Activated T-cell treated with anti-CD3 and anti-CD28 coated beads for 4 hours (primary cell): ENCODE measurements around the gene PAQR7.

ENCODE experiments used
- DNase-seq: peaks from one replicate; pipeline ENCODE4 v3.0.0-alpha.2; 2020

Gene PAQR7

DNA sequence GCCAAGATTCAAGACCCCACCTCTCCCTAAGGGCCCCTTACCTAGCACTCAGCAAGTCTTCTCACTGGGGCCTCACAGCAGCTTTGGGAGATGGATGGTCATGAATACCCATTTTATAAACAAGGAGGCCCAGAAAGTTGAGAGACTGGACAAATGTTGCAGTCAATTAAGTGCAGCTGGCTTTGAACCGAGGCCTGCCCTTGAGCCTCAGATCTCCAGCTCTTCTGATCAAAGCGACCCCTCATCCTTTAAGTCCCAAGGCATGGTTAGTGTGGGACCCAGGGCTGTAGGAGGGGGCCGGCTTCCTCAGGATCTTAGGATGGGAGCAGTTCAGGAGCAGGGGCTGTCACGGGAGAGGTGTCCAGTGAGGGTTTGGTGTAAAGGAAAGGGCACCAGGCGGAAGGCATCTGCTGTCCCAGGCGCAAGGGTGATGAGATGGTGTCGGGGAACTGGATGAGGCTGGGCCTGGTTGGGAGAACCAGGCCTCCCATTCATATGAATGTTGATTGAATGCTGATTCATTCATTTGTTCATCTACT, 60.9 kb downstream of the PAQR7 start:
- DNase-seq, result no peak

DNA sequence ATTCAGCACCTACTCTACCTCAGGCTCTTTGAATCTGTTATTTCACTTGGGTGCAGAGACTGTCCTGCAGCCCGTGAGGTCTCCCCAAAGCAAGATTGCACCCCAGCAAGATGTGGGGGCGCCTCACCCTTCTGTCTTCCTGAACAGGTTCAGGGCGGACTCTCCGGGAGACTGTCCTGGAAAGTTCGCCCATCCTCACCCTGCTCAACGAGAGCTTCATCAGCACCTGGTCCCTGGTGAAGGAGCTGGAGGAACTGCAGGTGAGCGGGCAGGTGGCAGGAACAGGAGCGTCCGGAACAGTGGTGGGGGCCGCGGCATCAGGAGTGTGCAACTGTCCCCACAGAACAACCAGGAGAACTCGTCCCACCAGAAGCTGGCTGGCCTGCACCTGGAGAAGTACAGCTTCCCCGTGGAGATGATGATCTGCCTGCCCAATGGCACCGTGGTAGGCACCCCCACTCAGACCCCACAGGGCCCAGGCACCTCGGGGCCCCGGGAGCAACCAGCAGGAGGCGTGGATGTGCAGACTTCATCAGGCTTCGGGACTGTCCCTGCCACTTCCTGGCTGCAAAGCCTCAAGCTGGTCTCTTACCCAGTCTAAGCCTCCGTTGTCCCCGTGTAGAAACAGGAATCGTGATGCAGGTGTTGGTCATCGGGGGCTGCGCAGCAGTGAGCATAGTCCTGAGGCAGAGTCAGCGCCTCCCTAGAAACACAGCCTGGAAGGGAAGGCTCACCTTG, 61.6 kb downstream of the PAQR7 start:
- DNase-seq, result no peak

DNA sequence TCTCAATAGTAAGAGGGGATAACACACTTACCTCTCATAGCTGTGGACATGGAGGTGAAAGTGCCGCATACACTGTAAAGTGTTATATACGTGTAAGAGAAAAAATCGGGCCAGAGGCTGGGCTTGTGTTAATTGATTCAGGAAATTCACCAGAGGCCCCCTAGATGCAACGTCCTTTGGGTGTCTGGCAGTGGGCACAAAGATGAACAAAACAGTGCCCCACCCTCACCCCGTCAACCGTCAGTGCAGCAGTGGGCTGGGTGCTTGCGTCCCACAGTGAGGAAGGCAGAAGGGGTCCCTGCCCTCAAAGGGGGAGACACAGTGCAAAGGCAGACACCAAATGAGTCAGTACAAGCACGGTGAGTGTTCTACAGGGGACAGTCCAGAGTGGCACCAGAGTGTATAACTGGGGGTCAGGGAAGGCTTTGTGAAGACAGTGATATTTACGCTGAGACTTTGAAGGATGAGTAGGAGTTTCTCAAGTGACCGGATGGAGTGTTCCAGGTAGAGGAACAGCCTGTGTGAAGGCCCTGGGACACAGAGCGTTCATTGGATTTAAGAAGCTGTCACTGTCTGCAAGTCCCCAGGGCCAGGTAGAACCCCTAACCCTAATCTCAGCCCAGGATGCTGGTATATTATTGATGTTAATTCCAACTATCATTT, 62.3 kb downstream of the PAQR7 start:
- DNase-seq, result no peak
